Spleen (tissue), 7 donors: Measurements from ENCODE around the gene GRK6.

Source experiments
- CTCF ChIP-seq, 11 experiments: fragments of 200-600 bp in 7 of 11; fragments of 450-650 bp in 4 of 11; sonication (generic) in 4 of 11; IDR thresholded peaks in 8 of 11; conservative IDR thresholded peaks in 3 of 11; 1 replicate in 7 of 11; 2 replicates in 4 of 11; pipeline versions ENCODE4 v1.4.0 to v1.8.0; 2016 to 2021; ENCODE audit warnings: antibody characterized with exemption in 11 of 11, inconsistent platforms in 4 of 11, mild to moderate bottlenecking in 1 of 11
- POLR2A ChIP-seq, 3 donors: fragments of 450-650 bp; IDR thresholded peaks; one replicate each; pipeline ENCODE4 v1.5.1; 2017; ENCODE audit warnings: antibody characterized with exemption in 3 of 3, mild to moderate bottlenecking in 1 of 3
- POLR2AphosphoS5 ChIP-seq, 3 donors: sonication (generic); formaldehyde crosslinking; IDR thresholded peaks; one replicate each; pipeline ENCODE4 v1.5.1; 2017; ENCODE audit warnings: antibody characterized with exemption in 3 of 3
- donor health status: DM: no; HTN: no; CAD: no; lungs with moderate emphysema.
- donor health status: DM: no; HTN: no; CAD: no.
- donor health status: DM: no; HTN: no; CAD: no.

GRCh38 chr5:177382423-177383029, 44.0 kb upstream of the GRK6 start:
- TF ChIP-seq CTCF (IDR thresholded peaks at IDR 0.05 in 8 of 11, conservative IDR thresholded peaks at IDR 0.05 in 3 of 11) = peak in 5 of 11 experiments; percentile 14 to 33 (median 19)
- no peak for TF ChIP-seq POLR2A (IDR thresholded peaks at IDR 0.05)
- peak in 1 of 3 donors; percentile 23 for TF ChIP-seq POLR2AphosphoS5 (IDR thresholded peaks at IDR 0.05)
